Activated naive CD4-positive, alpha-beta T cell treated with anti-CD3 and anti-CD28 coated beads, Interleukin-2, amount 50 U/mL, for 72 hours (primary cell): ENCODE results near the gene BRD7. TPM values are rescaled to one million over a fixed set of nuclear protein-coding genes. Genes with fewer than 3 reads are reported as not detected.

Experiments
- ATAC-seq, 2 donors: fragments of 150-1000 bp; cut with Tn5 transposase; 2 replicates each; pipeline ENCODE4 v1.10.0; 2021; ENCODE audit warnings: mild to moderate bottlenecking in 2 of 2, moderate library complexity in 2 of 2
- DNase-seq, 2 donors: peaks; one replicate each; pipeline ENCODE4 v3.0.0; 2021 to 2022; ENCODE audit warnings: low spot score in 2 of 2
- H3K27ac Mint-ChIP-seq, 2 donors: one replicate each; pipeline ENCODE4 v1.8.0; 2022; ENCODE audit warnings: mild to moderate bottlenecking in 2 of 2, mixed read lengths in 2 of 2
- H3K36me3 Mint-ChIP-seq, 2 donors: one replicate each; pipeline ENCODE4 v1.8.0; 2022; ENCODE audit warnings: mixed read lengths in 2 of 2
- H3K9me3 Mint-ChIP-seq, 2 donors: one replicate each; pipeline ENCODE4 v1.8.0; 2022; ENCODE audit warnings: mixed read lengths in 2 of 2
- total RNA-seq, 2 donors: library from RNA; stranded (reverse); gene quantifications; one replicate each; pipeline ENCODE4 v1.2.3, GENCODE V29; 2022

Gene BRD7
- total RNA-seq, 2 donors from 2014 or later, result 71.5 to 84.9 TPM

DNA sequence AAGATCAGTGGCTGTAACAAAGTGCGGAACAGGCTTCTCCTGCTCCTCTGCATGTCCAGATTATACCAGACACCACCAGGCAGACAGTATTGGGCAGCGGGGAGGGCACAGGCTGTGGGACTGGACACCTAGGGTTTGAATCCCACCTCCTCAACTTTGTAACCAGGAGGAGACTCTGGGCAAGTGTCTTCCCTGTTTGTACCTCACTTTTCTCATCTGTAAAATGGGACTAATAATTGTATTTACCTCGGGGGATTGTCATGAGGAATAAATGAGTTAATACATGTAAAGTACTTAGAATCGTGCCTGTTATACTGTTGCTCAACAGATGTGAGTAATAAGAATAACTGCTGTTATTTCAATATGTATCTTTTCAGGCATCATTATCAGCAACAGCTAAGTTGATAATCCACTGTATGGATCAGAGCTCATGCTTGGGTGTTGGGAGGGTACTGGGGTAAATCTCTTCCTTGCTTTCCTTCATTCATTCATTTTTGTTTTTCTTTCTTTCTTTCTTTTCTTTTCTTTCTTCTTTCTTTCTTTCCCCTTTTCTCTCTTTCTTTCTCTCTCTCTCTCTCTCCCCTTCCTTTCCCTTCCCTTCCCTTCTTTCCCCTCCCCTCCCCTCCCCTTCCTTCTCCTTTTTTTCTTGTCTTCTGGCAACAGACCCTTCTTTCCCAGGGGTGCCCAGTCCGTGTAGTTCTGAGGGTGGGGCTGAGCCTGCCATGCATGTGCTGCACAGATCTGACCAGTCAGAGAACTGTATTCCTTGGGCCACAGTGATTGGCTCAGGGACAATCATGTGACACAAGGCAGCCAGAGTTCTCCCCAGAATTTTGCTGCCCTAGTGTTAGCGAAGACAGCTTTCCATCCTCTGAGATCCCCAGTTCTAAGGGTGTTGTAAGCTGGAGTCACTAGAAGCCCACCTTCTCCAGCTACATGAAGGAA is 25.3 kb upstream of the BRD7 start:
- no peak for DNase-seq

DNA sequence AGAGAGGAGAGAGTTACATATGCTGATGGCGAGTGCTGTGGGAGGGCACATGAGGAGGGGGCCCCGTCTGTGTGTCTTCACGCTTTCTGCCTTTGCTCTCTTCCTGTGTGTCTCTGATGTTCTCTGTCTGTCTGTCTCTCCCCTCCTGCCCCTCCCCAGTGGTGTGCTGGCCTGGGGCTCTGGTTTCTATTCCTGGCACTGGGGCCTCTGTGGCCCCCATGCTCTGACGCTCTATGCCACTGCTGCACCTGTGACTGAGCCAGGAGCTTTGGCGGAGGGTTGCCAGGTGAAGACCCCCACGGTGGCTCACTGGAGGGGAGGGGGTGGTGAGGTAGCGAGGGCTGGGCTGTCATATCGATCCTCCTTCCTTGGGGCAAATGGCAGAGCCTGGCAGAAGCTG is 24.6 kb upstream of the BRD7 start:
- H3K36me3 Mint-ChIP-seq, result peaks cover 0 to 9% of the 10 kb centered on the region in 2 donors
- peaks cover 0 to 10% of the 10 kb centered on the region in 2 donors for H3K9me3 Mint-ChIP-seq
- ATAC-seq, result no peak
- no peak for DNase-seq
- peak overlapping the region in 1 of 2 donors; percentile 18 for H3K27ac Mint-ChIP-seq

More for the DNA sequence above, 25.3 kb upstream of the BRD7 start:
- ATAC-seq, result no peak
- Mint-ChIP-seq H3K36me3 (peaks cover 0 to 9% of the 10 kb centered on the region in 2 donors), H3K9me3 (peaks cover 0 to 10% of the 10 kb centered on the region in 2 donors), H3K27ac (no peak overlapping the region)

DNA sequence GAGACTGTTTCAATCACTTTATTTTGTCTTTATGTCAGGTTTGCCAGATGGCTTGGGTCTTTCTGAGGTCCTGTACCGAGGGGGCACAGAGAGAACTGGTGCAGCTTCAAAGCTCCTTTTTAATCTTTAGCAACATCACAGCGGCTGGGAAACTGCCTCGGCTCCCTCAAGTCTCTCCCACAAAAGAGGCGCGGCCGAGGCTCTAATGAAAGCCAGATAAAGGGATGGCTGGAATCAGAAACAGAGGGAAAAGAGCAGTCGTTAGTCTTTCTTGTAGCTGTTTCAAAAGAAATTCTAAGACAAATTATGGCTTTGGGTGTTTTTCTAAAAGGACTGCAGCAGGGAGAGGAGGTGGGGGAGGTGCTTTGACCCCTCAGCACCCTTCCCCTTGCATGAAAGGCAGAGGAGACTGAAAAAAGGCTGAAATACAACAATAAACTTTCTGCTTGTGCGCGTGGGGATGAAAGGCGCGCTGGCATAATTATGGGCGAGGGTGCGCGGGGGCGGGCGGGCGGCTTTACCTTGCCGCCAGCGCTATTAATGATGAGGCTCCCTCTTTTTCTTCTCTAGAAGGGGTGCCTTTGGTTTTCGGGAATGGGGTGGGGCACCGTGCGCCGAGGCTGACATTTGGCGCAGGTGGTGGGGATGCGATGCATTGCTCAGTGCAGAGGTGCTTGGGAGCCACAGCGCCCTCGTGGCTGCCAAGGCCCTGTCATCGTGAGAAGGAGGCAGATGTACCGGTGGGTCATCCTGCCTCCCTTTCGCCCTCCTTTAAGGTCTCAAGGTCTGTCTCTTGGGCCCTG is 22.3 kb upstream of the BRD7 start:
- peaks cover 0 to 4% of the 10 kb centered on the region in 2 donors for H3K36me3 Mint-ChIP-seq
- ATAC-seq, result no peak
- H3K27ac Mint-ChIP-seq, result no peak overlapping the region

DNA sequence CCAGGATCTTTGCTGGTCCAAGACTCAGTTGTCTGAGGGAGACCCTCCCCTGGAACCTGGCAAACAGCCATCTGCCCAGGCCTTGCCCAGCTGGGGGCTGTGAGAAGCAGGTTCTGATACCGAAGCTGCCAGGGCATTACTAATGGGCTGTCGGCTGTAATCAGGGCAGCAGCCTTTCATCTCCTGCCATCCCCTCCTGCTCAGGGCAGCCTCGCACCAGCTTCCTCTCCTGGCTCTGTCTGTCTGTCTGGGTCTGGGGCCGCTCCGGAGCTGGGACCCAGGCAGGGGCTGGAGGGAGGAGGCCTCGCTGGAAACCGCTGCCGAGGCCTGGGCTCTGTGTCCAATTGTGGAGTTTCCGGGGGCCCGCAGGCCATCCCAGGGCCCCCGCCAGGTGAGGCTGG is 21.6 kb upstream of the BRD7 start:
- Mint-ChIP-seq H3K36me3 (no peaks in the 10 kb centered on the region), H3K9me3 (peaks cover 0 to 5% of the 10 kb centered on the region in 2 donors), H3K27ac (no peak overlapping the region)
- ATAC-seq, result no peak
- DNase-seq, result no peak

More for the DNA sequence above, 22.3 kb upstream of the BRD7 start:
- peaks cover 0 to 9% of the 10 kb centered on the region in 2 donors for H3K9me3 Mint-ChIP-seq
- no peak for DNase-seq

DNA sequence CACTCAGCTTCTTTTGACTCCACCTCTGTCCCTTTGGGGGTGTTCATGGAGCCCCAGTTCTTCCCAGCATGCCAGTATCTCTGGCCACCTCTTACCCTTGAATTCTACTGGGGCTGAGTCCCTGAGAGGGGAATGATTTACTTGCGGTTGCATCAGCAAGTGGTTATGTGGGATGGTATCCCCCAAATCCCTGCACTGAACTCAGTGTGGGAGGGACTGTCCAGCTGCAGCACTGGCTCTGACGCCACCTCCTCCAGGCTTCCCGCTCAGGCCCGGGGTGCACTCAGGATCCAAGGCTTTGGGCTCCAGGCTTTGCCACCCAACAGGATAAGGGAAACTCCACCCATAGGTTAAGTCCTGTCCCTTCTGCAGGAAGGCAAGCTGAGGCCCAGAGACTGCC is 21.1 kb upstream of the BRD7 start:
- Mint-ChIP-seq H3K36me3 (no peaks in the 10 kb centered on the region), H3K27ac (no peak overlapping the region), H3K9me3 (peaks cover 0 to under 1% of the 10 kb centered on the region in 2 donors)
- ATAC-seq (no peak), DNase-seq (no peak)

DNA sequence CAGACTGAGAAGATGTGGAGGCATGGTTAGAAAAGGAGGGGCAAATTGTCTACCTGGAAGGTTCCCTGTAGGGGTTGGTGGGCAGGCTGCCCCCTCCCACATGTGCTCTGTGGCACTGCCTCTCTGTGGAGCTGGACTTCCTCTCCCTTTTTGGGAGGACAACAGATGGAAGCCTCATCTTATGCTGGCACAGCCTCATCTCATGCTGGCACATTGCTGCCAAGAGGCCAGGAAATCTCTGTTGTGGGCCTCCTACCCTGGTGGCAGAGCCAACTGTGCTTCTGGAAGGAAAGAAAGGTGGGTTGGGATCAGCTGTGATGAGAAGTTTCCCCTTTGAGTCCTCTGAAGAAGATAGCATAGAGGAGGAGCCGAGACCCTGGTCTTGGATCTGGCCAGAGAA is 19.7 kb upstream of the BRD7 start:
- H3K36me3 Mint-ChIP-seq, result no peaks in the 10 kb centered on the region
- no peaks in the 10 kb centered on the region for H3K9me3 Mint-ChIP-seq
- ATAC-seq (no peak), DNase-seq (no peak)
- no peak overlapping the region for H3K27ac Mint-ChIP-seq

DNA sequence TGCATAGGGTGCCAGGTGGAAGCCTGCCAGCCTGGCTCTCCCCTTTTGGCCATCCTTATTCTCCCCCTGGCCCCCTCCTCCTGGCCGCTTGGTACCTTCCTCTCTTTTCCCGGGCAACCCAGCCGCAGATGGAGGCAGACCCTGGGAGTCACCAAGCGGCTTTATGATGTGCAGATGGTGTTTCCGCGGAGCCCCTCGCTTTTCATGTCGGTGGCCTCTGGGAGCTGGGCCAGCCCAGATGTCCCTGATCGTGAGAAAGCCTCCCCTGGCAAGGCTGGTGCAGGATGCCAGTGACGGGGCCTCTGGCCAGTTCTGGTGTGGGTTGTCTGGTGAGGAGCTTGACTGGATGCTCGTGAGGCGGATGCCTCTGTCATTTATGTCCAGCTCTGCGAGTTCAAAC is 18.0 kb upstream of the BRD7 start:
- DNase-seq (no peak), ATAC-seq (no peak)
- Mint-ChIP-seq H3K27ac (no peak overlapping the region), H3K36me3 (no peaks in the 10 kb centered on the region), H3K9me3 (no peaks in the 10 kb centered on the region)

DNA sequence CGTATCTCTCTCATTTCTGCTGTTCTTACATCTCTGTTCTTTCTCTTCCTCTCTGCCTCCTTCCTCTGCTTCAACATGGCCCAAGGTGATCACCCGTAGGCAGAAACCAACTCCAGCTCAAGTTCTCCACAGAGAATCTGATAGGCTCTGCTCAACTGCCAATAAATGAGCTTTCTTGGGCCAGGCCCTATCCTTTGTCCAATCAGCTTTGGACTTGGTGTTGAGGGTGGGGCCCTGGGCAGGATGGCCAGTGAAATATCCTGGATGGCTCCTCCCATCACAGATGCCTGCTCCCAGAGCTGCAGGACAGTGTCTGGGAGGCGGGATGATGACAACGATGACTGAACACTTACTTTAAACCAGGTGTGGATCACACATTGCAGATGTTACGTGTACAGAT is 17.4 kb upstream of the BRD7 start:
- no peaks in the 10 kb centered on the region for H3K36me3 Mint-ChIP-seq
- no peaks in the 10 kb centered on the region for H3K9me3 Mint-ChIP-seq
- ATAC-seq (no peak), DNase-seq (no peak)
- H3K27ac Mint-ChIP-seq, result no peak overlapping the region

DNA sequence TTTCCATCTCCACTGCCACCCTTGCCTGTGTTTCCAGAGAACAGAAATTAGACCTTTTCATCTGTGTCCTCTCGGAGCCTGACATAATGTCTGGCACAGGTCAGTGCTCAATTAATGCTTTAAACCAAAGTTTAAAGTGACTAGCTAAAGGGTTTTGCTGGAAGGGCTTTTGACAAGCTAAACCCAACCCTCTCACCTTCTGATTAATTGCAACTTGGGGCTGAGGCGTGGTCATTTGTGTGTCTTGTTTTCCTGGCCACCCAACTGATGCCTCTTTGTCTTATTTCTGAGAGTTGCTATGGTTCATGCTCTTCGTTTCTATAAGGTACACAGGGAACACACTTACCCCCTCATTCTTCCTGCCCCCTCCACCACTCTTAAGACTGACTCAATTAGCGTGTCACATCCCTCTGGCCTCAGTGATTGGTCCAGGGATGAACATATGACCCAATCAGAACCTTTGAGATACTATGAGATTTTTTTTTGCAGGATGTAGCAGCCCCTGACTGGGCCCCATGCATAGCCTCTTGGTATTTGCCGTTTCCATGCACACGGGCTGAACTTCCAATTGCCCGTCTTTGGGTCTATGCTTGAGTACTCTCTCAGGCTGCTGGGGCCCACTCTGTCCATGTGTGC is 15.8 kb upstream of the BRD7 start:
- H3K27ac Mint-ChIP-seq, result no peak overlapping the region
- ATAC-seq (no peak), DNase-seq (no peak)
- no peaks in the 10 kb centered on the region for H3K36me3 Mint-ChIP-seq
- H3K9me3 Mint-ChIP-seq, result no peaks in the 10 kb centered on the region

DNA sequence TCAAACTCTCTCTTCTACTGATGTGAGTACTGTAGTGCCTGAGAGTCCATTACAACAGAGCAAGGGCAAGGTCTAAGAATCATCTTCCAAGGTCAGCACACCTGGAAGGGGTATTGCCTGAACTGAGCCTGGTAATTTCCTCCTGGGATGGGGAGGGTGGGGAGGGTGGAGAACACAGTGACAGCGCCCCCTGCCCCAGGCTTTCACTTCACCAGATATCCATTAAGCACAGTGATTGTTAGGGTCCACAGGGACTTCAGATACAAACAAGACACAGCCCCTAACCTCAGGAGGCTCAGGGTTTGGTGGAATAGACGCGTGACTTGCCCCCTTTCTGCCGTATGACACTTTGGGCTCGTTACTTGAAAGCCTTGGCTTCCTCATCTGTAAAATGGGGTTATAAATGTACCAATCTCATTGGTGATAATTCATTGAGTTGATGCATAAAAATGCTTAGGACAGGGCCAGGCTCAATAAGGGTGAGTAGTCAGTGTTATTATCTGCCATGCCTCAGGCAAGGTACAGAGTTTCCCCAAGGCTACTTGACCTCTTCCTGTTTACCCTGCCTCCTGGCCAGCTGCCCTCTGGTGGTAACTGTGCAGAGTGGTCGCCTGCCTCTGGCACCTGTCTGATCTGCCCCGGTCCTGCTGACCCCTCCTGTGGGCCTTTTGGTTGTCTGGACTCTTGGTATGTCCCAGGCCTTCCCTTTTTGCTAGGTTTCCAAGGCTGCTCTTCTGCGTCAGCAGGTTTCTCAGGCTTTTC is 13.1 kb upstream of the BRD7 start:
- no peaks in the 10 kb centered on the region for H3K9me3 Mint-ChIP-seq
- no peak for ATAC-seq
- H3K36me3 Mint-ChIP-seq, result no peaks in the 10 kb centered on the region
- no peak for DNase-seq
- H3K27ac Mint-ChIP-seq, result peak overlapping the region; percentile 28 to 74

DNA sequence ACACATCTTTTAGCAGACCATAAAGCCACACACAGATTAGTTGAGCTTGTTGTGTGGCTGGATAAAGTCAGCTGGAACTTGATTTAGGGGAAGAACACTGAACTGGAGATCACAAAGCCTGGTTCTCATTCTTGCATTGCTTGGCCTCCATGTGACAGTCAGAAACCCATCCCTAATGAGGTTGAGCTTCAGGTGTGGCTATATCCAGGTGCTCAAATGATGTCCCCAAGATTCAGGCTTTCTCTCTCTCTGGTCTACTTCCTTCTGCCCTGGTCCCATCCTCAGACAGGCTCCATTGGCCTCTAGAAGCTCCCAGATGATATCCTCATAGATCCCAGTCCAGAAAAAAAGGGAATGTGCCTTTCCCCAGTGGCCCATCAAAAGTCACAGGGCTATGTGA is 9.6 kb upstream of the BRD7 start:
- DNase-seq (no peak), ATAC-seq (no peak)
- Mint-ChIP-seq H3K27ac (no peak overlapping the region), H3K36me3 (no peaks in the 10 kb centered on the region), H3K9me3 (no peaks in the 10 kb centered on the region)

DNA sequence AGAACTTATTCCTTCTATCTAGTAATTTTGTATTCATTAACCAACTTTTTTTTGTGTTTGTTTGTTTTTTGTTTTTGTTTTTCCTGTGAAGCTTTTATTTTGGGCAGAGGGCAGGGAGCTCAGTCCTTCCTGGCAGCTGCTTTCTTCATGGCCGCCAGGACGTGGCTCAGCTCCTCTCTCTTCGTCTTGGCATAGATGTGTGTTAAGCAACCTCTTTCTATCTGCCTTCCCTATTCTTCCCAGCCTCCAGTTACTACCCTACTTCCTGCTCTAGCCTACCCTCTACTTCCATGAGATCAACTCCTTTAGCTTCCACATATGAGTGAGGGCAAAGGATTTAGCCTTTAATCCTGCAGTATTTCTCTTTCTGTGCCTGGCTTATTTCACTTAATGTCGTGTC is 8.2 kb upstream of the BRD7 start:
- H3K36me3 Mint-ChIP-seq, result no peaks in the 10 kb centered on the region
- no peak for ATAC-seq
- no peak for DNase-seq
- no peak overlapping the region for H3K27ac Mint-ChIP-seq
- H3K9me3 Mint-ChIP-seq, result no peaks in the 10 kb centered on the region

DNA sequence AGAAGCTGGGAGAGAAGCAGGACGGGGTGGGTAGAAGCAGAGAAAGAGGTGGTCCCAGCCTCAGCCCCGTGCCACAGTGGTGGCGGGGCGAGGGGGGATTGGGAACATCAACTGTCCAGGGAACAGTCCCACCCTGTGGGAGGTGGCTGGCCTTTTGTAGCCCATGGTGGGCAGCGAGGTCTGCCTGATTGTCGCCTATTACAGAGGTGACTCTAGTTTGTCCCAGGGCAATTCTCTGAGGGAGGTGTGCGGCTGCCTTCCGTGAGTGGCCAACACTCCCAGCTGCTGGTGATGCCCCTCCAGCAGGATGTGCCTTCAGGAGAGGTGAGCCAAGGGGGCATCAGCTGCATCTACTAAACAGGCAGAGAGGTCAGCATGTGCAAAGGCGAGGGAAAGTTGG is 5.0 kb upstream of the BRD7 start:
- ATAC-seq, result no peak
- peak overlapping the region; percentile 27 to 39 for H3K27ac Mint-ChIP-seq
- DNase-seq, result no peak

DNA sequence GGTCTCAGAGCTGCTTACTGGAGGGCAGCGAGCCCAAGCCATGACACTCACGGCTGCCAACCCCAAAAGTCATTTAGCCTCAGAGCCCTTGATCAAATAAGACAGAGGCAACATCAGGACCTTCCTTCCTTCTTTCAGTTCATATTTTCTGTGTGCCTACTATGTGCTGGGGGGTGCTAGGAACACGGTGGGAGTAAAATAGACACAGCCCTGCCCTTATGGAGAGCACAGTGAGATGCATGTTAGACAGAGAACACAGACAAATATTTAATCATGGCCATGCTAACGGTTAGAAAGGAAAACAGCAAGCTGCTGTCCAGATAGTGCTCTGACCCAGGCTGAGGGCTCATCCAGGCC is 4.5 kb upstream of the BRD7 start:
- DNase-seq (no peak), ATAC-seq (no peak)
- H3K36me3 Mint-ChIP-seq, result no peaks in the 10 kb centered on the region
- peak overlapping the region in 1 of 2 donors; percentile 27 for H3K27ac Mint-ChIP-seq
- no peaks in the 10 kb centered on the region for H3K9me3 Mint-ChIP-seq

More for the DNA sequence above, 5.0 kb upstream of the BRD7 start:
- H3K9me3 Mint-ChIP-seq, result no peaks in the 10 kb centered on the region
- no peaks in the 10 kb centered on the region for H3K36me3 Mint-ChIP-seq

DNA sequence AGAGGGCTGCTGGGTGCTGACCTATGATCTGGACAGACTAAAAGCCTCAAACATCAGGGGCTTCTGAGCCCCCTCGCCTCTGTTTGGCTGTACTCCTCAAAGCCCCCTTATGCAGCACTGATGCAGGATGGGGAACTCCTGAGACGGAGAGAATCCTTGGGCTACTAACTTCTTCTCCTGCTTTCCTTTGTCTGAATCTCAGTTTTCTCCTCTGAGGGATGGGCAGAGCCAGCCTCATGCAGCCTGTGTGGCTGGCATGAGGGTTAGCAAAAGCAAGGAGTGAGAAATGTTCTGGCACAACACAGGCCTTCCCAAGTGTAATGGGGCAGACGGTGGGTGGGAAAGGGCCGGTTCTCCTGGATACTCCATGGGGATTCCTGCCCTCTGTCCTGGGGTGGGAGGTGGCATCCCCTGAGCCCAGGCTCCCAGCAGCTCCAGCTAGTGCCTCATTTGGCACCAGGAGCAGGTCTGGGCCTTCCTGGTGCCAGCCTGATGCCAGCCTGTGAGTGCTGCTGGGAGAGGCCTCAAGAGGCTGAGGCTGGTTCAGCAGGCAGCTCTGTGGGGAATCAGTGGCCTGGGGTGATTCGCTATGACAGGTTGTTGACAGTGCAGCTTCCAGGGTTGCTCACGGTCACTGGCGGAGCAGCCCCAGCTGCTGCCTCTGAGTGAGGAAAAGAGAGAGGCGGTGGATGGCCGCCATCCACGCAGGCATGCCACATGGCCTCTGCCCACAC is 4.0 kb upstream of the BRD7 start:
- H3K36me3 Mint-ChIP-seq, result peaks cover 5% of the 10 kb centered on the region in 2 donors
- DNase-seq, result no peak
- H3K27ac Mint-ChIP-seq, result no peak overlapping the region
- no peak for ATAC-seq
- no peaks in the 10 kb centered on the region for H3K9me3 Mint-ChIP-seq
